Naive B cell (primary cell): ENCODE data around the gene CDX2. TPM values are rescaled to one million over a fixed set of nuclear protein-coding genes. Genes with fewer than 3 reads are reported as not detected.
"Not testable (repeated sequence)": the region's sequence is repeated elsewhere in the genome, so short reads cannot be mapped to it uniquely, and the experiment has no call there.

ENCODE experiments used
- ATAC-seq, 2 donors: fragments of 150-1000 bp; cut with Tn5 transposase; 2 replicates each; pipeline ENCODE4 v1.10.0; 2021; ENCODE audit warnings: low read depth in 2 of 2, mild to moderate bottlenecking in 2 of 2, moderate library complexity in 2 of 2
- DNase-seq: peaks from one replicate; pipeline ENCODE4 v3.0.0; 2022
- H3K27ac Mint-ChIP-seq, 6 donors: one replicate each; pipeline ENCODE4 v1.8.0; 2020 to 2022; ENCODE audit warnings: mild to moderate bottlenecking in 6 of 6, mixed read lengths in 6 of 6, moderate library complexity in 5 of 6, inconsistent platforms in 2 of 6
- H3K27me3 Mint-ChIP-seq, 3 donors: one replicate each; pipeline ENCODE4 v1.8.0; 2021 to 2022; ENCODE audit warnings: mixed read lengths in 3 of 3, mild to moderate bottlenecking in 1 of 3
- H3K36me3 Mint-ChIP-seq, 2 donors: one replicate each; pipeline ENCODE4 v1.8.0; 2020 to 2022; ENCODE audit warnings: mixed read lengths in 2 of 2, inconsistent platforms in 1 of 2, mild to moderate bottlenecking in 1 of 2
- H3K4me1 Mint-ChIP-seq, 3 donors: one replicate each; pipeline ENCODE4 v1.8.0; 2020 to 2022; ENCODE audit warnings: mixed read lengths in 3 of 3, inconsistent platforms in 1 of 3, mild to moderate bottlenecking in 1 of 3, moderate library complexity in 1 of 3
- H3K4me3 Mint-ChIP-seq, 8 donors: one replicate each; pipeline ENCODE4 v1.8.0; 2020 to 2022; ENCODE audit warnings: mild to moderate bottlenecking in 8 of 8, mixed read lengths in 8 of 8, moderate library complexity in 8 of 8, inconsistent platforms in 2 of 8
- H3K9me3 Mint-ChIP-seq, 7 donors: one replicate each; pipeline ENCODE4 v1.8.0; 2020 to 2022; ENCODE audit warnings: mixed read lengths in 7 of 7, mild to moderate bottlenecking in 5 of 7, inconsistent platforms in 2 of 7, moderate library complexity in 1 of 7
- polyA plus RNA-seq, 6 donors: library from polyadenylated mRNA; unstranded; fragments of 300-500 nt; fragmentation: Illumina TruSeq; gene quantifications; one replicate each; pipeline ENCODE4 v1.2.3, GENCODE V29; 2021; ENCODE audit warnings: low read depth in 6 of 6

Gene CDX2, protein sequence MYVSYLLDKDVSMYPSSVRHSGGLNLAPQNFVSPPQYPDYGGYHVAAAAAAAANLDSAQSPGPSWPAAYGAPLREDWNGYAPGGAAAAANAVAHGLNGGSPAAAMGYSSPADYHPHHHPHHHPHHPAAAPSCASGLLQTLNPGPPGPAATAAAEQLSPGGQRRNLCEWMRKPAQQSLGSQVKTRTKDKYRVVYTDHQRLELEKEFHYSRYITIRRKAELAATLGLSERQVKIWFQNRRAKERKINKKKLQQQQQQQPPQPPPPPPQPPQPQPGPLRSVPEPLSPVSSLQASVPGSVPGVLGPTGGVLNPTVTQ
- polyA plus RNA-seq: not detected

DNA sequence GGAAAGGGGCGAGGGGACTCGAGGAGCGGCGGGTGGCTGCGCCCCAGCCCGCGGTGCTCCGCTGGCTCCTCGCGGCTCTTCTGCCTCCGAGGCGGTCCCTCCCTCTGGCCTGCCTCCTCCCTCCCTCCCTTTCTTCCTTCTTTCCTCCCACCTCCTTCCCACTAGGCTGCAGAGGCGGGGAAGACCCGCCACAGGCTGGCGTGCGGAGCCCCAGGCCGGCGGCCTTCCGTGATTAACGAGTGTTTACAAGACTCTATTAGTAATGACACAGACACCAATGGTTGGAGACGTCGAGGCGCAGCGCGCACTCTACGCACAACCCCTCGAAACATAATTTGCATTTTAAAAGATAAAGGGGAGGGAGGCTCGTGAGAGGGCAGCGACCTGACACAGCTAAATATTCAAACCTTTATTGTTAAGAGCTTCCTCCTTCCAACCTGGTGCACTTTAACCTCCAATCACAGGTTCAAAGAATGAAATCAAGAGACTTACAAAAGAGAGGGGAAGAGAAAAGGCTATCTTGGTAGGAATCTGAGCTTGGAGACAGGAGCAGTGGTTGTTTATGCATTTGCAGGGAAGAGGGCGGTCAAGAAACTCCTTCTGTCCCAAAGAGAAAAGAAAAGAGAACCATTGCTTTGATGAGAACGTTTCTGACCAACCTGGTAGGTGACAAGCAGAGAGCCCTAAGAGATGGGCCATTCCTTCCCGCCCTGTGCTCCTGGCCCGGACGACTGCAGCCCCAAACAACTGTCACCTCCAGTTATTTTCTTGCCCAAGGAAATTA is at the start of gene CDX2:
Gene CDX2, minus strand, starts transcription at position 234 of the 784 bp plus-strand sequence. CDS start 309 bp downstream, outside the sequence.
- Mint-ChIP-seq H3K27ac (peak within 1 kb of the TSS in 3 of 6 donors; percentile 0 to 90 (median 89)), H3K4me1 (peaks cover 38 to 47% (median 39%) of the 10 kb centered on the region in 3 donors), H3K27me3 (peaks cover 59 to 94% (median 82%) of the 10 kb centered on the region in 3 donors), H3K4me3 (peak within 1 kb of the TSS; percentile 48 to 88 (median 86)), H3K36me3 (no peaks in the 10 kb centered on the region), H3K9me3 (peaks cover 0 to 3% (median 0%) of the 10 kb centered on the region in 7 donors)
- DNase-seq (no peak), ATAC-seq (peak; percentile 26 to 37)

DNA sequence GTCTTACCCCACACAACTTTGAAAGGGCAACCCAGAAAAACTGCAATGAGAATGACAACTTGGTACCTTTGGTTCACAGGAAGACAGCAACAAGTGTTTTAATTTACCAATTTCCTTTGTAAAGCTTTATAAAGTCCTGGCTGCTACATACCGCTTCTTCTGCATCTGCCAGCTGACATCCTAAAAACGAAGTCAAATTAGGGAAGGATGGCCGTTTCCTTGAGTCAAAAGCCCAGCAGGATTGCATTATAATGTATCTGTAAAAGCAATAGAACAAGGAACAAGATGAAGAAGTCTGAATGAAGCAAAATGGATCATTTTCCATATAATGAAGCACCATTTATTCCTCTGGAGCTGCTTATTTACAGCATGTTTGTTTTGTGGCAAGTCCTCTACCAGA is 45.2 kb upstream of the CDX2 start:
- Mint-ChIP-seq H3K36me3 (no peaks in the 10 kb centered on the region), H3K9me3 (peaks cover 0 to 2% (median 0%) of the 10 kb centered on the region in 7 donors), H3K27ac (no peak overlapping the region), H3K27me3 (no peaks in the 10 kb centered on the region), H3K4me1 (peaks cover 14 to 22% (median 22%) of the 10 kb centered on the region in 3 donors), H3K4me3 (no peak overlapping the region)
- ATAC-seq (no peak), DNase-seq (no peak)

DNA sequence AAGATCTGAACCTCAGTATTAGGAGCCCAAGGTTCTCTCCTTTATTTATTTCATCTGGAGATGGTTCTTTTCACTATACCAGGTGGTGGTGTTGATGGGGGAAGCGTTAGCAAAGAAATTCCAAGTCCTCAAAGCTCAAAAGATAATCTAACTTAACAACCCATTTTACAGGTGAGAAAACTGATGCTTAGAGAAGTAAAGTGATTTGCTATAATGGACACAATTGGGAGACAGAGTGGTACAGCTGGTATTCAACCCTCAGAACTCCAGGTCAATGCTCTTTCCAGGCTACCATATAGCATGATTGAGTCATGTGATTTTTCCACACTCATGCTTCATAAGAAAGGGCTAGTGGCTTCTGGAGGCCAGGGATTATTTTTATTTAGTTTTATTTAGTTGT is 44.4 kb upstream of the CDX2 start:
- H3K4me1 Mint-ChIP-seq: peaks cover 14 to 22% (median 22%) of the 10 kb centered on the region in 3 donors
- ATAC-seq (no peak), DNase-seq (no peak)
- H3K4me3 Mint-ChIP-seq: no peak overlapping the region
- peak overlapping the region in 3 of 6 donors; percentile 27 to 72 (median 39) for H3K27ac Mint-ChIP-seq
- H3K27me3 Mint-ChIP-seq: no peaks in the 10 kb centered on the region
- H3K36me3 Mint-ChIP-seq: no peaks in the 10 kb centered on the region
- peaks cover 0 to 2% (median 0%) of the 10 kb centered on the region in 7 donors for H3K9me3 Mint-ChIP-seq

DNA sequence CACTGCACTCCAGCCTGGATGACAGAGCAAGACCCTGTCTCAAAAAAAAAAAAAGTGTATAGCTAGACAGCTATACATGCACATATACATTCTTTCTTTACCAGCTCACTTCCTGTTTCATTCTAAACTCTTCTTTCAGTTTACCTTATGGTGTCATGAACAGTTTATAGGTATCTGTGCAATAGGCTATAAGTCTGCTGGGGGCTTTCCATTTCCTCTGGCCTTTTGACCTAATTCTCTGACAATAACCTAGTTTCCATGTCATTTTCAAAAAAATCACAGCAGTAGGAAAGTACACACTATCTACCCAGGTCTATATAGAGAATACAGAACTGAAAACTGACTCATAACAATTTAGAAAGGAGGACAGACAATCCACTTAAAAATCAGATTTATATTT is 43.8 kb upstream of the CDX2 start:
- DNase-seq (peak; percentile 17), ATAC-seq (peak; percentile 87 to 88)
- Mint-ChIP-seq H3K4me1 (peaks cover 14 to 22% (median 22%) of the 10 kb centered on the region in 3 donors), H3K27ac (peak overlapping the region in 3 of 6 donors; percentile 9 to 72 (median 39)), H3K4me3 (no peak overlapping the region), H3K36me3 (no peaks in the 10 kb centered on the region), H3K27me3 (no peaks in the 10 kb centered on the region), H3K9me3 (peaks cover 0 to 2% (median 0%) of the 10 kb centered on the region in 7 donors)

DNA sequence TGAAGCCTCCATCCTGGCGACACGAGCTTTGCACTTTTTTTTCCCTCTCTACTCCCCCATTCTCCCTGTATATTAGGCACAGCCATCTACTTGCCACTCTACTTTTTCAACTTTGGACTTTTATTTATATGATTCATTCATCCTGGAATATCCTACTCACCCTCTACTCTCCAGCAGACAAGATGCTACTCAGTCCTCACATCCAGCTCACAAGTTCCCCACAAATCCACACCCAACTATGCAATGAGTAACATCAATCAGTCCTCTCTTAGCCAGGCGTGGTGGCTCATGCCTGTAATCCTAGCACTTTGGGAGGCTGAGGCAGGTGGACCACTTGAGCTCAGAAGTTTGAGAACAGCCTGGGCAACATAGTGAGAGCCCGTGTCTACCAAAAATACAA is 43.3 kb upstream of the CDX2 start:
- Mint-ChIP-seq H3K4me1 (peaks cover 14 to 22% (median 22%) of the 10 kb centered on the region in 3 donors), H3K9me3 (peaks cover 0 to 2% (median 0%) of the 10 kb centered on the region in 7 donors), H3K27ac (peak overlapping the region in 3 of 6 donors; percentile 39 to 64 (median 60)), H3K4me3 (peak overlapping the region in 2 of 8 donors; percentile 25 to 30), H3K36me3 (no peaks in the 10 kb centered on the region), H3K27me3 (no peaks in the 10 kb centered on the region)
- DNase-seq (no peak), ATAC-seq (no peak)

DNA sequence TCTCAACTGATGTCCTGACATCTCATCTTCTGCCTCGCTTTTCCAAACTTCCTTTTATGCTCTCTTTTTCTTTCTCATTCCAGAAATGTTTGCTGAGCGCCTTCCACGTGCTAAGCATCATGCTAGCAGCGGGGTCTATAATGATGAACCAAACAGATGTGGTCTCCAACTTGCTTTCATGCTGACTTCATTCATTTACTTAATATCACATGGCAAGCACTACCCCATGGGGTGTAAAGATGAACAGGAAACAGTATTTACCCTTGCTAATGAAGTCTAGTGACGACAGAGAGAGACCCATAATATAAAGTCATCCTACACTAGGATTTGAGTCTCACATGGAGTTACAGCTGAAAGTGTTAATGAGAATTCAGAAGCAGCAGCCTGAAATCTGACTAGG is 40.9 kb upstream of the CDX2 start:
- ATAC-seq: no peak
- peaks cover 14 to 28% (median 22%) of the 10 kb centered on the region in 3 donors for H3K4me1 Mint-ChIP-seq
- no peaks in the 10 kb centered on the region for H3K36me3 Mint-ChIP-seq
- no peak overlapping the region for H3K27ac Mint-ChIP-seq
- H3K4me3 Mint-ChIP-seq: no peak overlapping the region
- H3K27me3 Mint-ChIP-seq: no peaks in the 10 kb centered on the region
- DNase-seq: no peak
- H3K9me3 Mint-ChIP-seq: peaks cover 0 to 2% (median 0%) of the 10 kb centered on the region in 7 donors

DNA sequence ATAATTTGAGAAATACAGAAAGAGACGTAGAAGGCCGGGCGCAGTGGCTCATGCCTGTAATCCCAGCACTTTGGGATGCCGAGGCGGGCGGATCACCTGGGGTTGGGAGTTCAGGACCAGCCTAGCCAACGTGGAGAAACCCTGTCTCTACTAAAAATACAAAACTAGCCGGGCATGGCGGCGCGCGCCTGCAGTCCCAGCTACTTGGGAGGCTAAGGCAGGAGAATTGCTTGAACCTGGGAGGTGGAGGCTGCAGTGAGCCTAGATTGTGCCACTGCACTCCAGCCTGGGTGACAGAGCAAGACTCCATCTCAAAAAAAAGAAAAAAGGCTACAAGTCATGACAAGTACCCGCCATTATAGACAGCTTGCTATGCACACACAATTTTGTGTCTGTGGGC is 35.9 kb upstream of the CDX2 start:
- H3K27me3 Mint-ChIP-seq, H3K36me3 Mint-ChIP-seq, H3K9me3 Mint-ChIP-seq, ATAC-seq, DNase-seq, H3K4me1 Mint-ChIP-seq, H3K4me3 Mint-ChIP-seq: not testable (repeated sequence)
- H3K27ac Mint-ChIP-seq: peak overlapping the region in 1 of 6 donors; percentile 51

DNA sequence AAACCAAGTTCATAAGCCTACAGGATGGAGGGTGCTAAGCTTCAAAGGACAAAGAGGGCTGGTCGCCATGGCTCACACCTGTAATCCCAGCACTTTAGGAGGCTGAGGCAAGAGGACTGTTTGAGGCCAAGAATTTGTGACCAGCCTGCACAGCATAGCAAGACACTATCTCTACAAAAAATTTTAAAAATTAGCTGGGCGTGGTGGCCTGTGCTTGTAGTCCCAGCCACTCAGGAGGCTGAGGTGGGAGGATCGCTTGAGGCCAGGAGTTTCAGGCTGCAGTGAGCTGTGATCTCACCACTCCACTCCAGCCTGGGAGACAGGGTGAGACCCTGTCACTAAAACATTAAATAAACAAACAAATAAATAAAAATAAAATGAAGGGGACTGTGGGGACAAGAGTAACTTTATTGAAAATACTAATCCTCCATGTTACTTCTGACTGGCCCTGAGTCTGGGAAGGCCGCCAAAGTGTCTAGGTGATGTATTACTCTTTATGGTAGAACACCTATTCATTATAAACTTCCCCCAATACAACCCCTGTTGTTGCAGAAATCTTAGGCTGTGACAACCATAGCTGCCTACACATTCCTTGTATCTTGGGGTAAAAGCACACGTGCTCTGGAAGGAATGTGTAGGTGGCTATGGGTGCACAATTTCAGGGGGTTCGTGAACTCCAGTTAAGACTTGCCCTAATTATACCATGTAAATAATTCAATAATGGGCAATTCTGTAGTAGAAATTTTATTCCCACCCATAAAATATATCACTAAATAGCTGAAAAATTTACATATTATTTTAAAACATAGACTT is 34.0 kb upstream of the CDX2 start:
- Mint-ChIP-seq H3K4me1 (peaks cover 3 to 9% (median 3%) of the 10 kb centered on the region in 3 donors), H3K36me3 (no peaks in the 10 kb centered on the region), H3K9me3 (peaks cover 0 to 1% (median 0%) of the 10 kb centered on the region in 7 donors), H3K27me3 (no peaks in the 10 kb centered on the region), H3K4me3 (peak overlapping the region in 1 of 8 donors; percentile 50), H3K27ac (no peak overlapping the region)
- DNase-seq (no peak), ATAC-seq (no peak)

DNA sequence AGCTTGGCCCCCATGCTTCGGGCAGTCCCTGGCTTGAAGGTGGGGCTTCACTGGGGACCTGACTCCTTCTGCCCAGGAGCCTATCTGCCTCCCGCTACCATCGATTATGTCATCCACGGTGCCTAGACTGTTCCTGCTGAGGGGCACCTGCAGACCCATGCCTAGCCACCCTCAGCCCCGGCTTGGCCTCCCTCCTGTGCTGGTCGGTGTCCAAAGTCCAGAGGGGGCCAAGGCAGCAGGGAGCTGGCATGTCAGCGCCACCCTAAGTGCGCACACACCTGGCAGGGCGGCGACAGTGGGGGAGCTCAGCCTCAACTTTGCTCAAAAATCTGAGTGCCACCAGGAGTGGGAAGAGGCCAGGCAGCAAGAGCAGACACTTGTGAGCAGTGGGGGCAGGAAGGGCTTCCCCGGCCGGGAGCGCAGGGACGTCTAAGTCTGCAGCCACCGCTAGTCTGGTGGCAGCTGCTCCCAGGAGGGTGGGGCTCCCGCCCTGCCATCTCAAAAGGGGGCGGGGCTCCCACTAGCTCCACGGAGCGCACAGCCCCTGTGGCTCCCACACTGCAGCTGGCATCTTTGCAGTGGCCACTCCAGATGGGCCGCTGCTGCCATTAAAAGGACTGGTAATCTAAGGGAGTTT is 32.8 kb upstream of the CDX2 start:
- Mint-ChIP-seq H3K27me3 (no peaks in the 10 kb centered on the region), H3K36me3 (no peaks in the 10 kb centered on the region), H3K4me3 (no peak overlapping the region), H3K4me1 (peaks cover 5 to 13% (median 6%) of the 10 kb centered on the region in 3 donors), H3K9me3 (peaks cover 0 to 1% (median 0%) of the 10 kb centered on the region in 7 donors), H3K27ac (no peak overlapping the region)
- no peak for ATAC-seq
- no peak for DNase-seq

DNA sequence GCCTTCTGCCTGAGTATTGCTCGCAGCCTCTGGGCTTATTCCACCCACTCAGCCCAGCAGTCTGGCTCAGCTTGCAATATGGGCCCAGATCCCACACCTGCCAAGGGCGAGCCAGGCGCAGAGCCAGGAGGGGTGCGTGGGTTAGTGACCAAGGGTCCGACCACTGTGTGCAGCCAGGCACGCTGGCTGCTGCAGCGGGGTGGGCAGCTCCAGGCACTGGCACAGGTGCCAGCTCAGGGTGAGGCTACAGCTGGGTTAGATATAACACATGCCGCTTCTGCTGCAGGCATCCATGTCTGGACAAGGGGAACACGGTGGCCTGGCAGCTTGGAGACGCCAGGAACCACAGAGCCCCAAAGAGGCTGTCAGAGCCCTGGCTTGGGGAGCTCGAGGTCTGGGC is 31.9 kb upstream of the CDX2 start:
- H3K27me3 Mint-ChIP-seq: no peaks in the 10 kb centered on the region
- DNase-seq (no peak), ATAC-seq (no peak)
- no peak overlapping the region for H3K27ac Mint-ChIP-seq
- H3K9me3 Mint-ChIP-seq: peaks cover 0 to 1% (median 0%) of the 10 kb centered on the region in 7 donors
- H3K4me3 Mint-ChIP-seq: no peak overlapping the region
- peaks cover 5 to 7% (median 6%) of the 10 kb centered on the region in 3 donors for H3K4me1 Mint-ChIP-seq
- no peaks in the 10 kb centered on the region for H3K36me3 Mint-ChIP-seq

DNA sequence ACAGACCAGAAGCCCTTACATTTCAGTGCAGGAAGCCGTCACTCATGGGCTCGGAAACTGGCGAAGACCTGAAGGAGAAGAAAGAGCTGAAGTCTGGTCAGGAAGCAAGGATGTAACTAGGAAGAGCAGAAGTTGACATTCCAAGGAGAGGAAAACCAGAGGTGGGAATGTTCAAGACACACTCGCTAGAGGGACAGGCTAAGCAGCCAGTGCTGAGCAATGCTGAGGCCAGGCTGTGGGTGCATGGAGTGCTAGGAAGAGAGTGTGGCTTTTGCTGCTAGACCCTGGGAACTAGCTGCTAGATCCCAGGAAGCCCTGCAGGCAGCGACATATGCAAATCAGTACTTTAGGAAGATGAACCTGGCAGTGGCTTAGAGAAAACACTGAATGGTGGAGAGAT is 31.5 kb upstream of the CDX2 start:
- H3K27me3 Mint-ChIP-seq: no peaks in the 10 kb centered on the region

DNA sequence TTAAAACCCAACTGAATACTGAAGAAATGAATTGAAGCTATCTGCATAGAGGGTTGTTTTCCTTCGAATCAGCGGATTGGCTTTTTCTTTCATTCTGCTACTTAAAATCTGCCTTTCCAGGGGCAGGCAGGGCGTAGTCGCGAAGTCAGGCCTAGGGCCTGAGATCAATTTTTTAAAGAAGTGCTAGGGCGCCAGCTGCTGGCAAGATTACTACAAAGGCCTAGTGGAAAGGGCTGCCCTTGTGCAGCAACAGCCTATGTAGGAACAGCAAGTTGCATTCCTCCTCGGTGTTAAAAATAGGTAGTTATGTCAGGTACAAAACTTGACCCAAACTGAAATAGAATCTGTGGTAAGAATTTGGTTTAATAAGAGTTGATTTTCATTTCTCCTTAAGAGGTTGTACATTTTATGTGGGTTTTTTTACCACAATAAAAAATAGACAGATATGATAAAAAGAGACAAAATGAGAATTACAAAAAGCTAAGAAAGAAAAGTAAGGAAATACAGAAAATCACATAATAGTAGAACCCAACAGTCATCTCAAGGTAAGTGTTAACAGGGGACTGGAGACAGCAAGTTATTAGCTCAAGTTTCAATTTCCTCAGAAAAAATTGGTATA is 28.9 kb upstream of the CDX2 start:
- DNase-seq: no peak
- ATAC-seq: peak; percentile 64 to 76
- Mint-ChIP-seq H3K36me3 (no peaks in the 10 kb centered on the region), H3K27me3 (no peaks in the 10 kb centered on the region), H3K4me1 (peaks cover 5 to 7% (median 6%) of the 10 kb centered on the region in 3 donors), H3K9me3 (peaks cover 0 to 1% (median 0%) of the 10 kb centered on the region in 7 donors), H3K27ac (peak overlapping the region in 2 of 6 donors; percentile 39 to 74), H3K4me3 (no peak overlapping the region)

More for the DNA sequence above, 31.5 kb upstream of the CDX2 start:
- H3K36me3 Mint-ChIP-seq: no peaks in the 10 kb centered on the region
- ATAC-seq: no peak
- no peak for DNase-seq
- peak overlapping the region in 2 of 6 donors; percentile 12 to 13 for H3K27ac Mint-ChIP-seq
- no peak overlapping the region for H3K4me3 Mint-ChIP-seq
- H3K4me1 Mint-ChIP-seq: peaks cover 5 to 7% (median 6%) of the 10 kb centered on the region in 3 donors
- H3K9me3 Mint-ChIP-seq: peaks cover 0 to 1% (median 0%) of the 10 kb centered on the region in 7 donors
